Ishikawa (cell line): ENCODE results near the gene ZNF813.

ENCODE experiments used
- CEBPB ChIP-seq: IDR thresholded peaks from 2 replicates; pipeline ENCODE4 v1.6.1; 2012
- EP300 ChIP-seq: IDR thresholded peaks from 2 replicates; pipeline ENCODE4 v1.6.1; 2012; ENCODE audit warnings: borderline replicate concordance
- NFIC ChIP-seq: IDR thresholded peaks from 2 replicates; pipeline ENCODE4 v1.6.1; 2012
- RAD21 ChIP-seq: IDR thresholded peaks from 2 replicates; pipeline ENCODE4 v1.6.1; 2012; ENCODE audit warnings: low read depth
- TAF1 ChIP-seq: IDR thresholded peaks from 2 replicates; pipeline ENCODE4 v1.6.1; 2012; ENCODE audit warnings: low read depth, mild to moderate bottlenecking
- TEAD4 ChIP-seq: IDR thresholded peaks from 2 replicates; pipeline ENCODE4 v1.6.1; 2012
- YY1 ChIP-seq: IDR thresholded peaks from 2 replicates; pipeline ENCODE4 v1.6.1; 2012; ENCODE audit warnings: low read depth
- TF ChIP-seq, protein P1 (sequence below): IDR thresholded peaks from 2 replicates; pipeline ENCODE4 v1.6.1; 2012

DNA sequence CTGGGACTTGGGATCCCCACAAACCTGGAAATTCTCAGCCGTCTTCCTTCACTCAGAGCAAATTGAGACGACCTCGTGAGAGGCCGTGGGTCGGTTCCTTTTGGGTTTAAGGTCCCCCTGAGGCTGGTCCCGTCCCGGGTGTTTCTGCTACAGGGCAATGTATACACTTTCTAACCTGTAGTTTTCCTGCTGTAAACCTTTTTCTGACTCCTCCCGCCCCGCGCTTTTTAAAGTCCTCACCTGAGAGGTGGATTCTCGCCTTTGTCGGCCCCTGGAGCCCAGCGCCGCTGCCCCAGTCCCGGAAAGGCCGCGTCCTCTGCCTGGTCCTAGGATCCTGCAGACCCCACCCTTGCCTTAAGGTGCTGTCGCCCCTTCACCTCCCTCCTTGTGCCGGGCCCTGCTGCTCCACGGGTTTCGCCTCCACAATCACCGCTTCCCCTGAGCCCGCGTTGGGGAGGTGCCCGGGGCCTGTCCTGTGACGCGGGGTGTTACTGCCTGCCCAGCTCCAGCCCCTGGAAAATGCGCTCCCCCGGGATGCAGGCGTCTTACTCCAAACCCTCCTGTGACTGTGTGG is 35.4 kb upstream of the ZNF813 start:
- TF ChIP-seq TAF1, result no peak
- no peak for TF ChIP-seq TEAD4
- TF ChIP-seq YY1, result no peak
- no peak for TF ChIP-seq EP300
- TF ChIP-seq CEBPB, result no peak
- TF ChIP-seq, protein P1, sequence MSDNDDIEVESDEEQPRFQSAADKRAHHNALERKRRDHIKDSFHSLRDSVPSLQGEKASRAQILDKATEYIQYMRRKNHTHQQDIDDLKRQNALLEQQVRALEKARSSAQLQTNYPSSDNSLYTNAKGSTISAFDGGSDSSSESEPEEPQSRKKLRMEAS, result no peak
- TF ChIP-seq NFIC, result no peak
- no peak for TF ChIP-seq RAD21
